ENCODE data around the gene ALG12.

GRCh38 chr22:49852898-49853894 lies 65.0 kb downstream of the ALG12 start, which contains the start of gene ZBED4:
- TF ChIP-seq, protein P1, sequence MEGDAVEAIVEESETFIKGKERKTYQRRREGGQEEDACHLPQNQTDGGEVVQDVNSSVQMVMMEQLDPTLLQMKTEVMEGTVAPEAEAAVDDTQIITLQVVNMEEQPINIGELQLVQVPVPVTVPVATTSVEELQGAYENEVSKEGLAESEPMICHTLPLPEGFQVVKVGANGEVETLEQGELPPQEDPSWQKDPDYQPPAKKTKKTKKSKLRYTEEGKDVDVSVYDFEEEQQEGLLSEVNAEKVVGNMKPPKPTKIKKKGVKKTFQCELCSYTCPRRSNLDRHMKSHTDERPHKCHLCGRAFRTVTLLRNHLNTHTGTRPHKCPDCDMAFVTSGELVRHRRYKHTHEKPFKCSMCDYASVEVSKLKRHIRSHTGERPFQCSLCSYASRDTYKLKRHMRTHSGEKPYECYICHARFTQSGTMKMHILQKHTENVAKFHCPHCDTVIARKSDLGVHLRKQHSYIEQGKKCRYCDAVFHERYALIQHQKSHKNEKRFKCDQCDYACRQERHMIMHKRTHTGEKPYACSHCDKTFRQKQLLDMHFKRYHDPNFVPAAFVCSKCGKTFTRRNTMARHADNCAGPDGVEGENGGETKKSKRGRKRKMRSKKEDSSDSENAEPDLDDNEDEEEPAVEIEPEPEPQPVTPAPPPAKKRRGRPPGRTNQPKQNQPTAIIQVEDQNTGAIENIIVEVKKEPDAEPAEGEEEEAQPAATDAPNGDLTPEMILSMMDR (conservative IDR thresholded peaks at IDR 0.05; ENCODE audit: low read depth in 2 of 2): no peak
- peak; percentile 73 for TF ChIP-seq EZH2 (IDR thresholded peaks at IDR 0.05; ENCODE audit: low read depth, unreplicated experiment)
- no peak for TF ChIP-seq EZH2phosphoT487 (IDR thresholded peaks at IDR 0.05; ENCODE audit: unreplicated experiment)

Data from GM23338 (cell line).